CD4-positive, alpha-beta T cell (primary cell): ENCODE data around the gene GLIS1. TPM values are rescaled to one million over a fixed set of nuclear protein-coding genes. Genes with fewer than 3 reads are reported as not detected.

Experiments used
- ATAC-seq: fragments of 200-7000 bp; cut with Tn5 transposase; one replicate; pipeline ENCODE4 v1.10.0; 2022; ENCODE audit warnings: mild to moderate bottlenecking; ENCODE audit not compliant: poor library complexity
- CTCF ChIA-PET: fragments of 350-600 bp; sonication (Branson Sonifier 250); formaldehyde crosslinking; loops from one replicate; lab custom pipeline; 2021; ENCODE audit warnings: antibody characterized with exemption, inconsistent platforms; lab: Charles Lee
- POLR2A ChIA-PET: fragments of 350-600 bp; sonication (Branson Sonifier 250); formaldehyde crosslinking; loops from one replicate; lab custom pipeline; 2021; ENCODE audit warnings: antibody characterized with exemption, inconsistent platforms; lab: Charles Lee
- DNase-seq, 14 experiments: peaks; one replicate each; pipeline ENCODE4 v3.0.0-alpha.2; 2013 to 2020; ENCODE audit warnings: mixed read lengths in 2 of 14
- H3K27ac ChIP-seq, 2 donors: one replicate each; pipeline versions ENCODE4 v1.5.1 to v1.7.0; 2013; ENCODE audit warnings: low read length in 2 of 2, low read depth in 1 of 2, mild to moderate bottlenecking in 1 of 2
- H3K27me3 ChIP-seq, 2 experiments: 1 replicate in 1 of 2; 2 replicates in 1 of 2; pipeline versions ENCODE4 v1.6.1 to v1.7.0; 2013; ENCODE audit warnings: low read length in 2 of 2, control low read depth in 1 of 2, mild to moderate bottlenecking in 1 of 2, moderate library complexity in 1 of 2; ENCODE audit not compliant: insufficient read depth in 2 of 2, control insufficient read depth in 1 of 2
- H3K36me3 ChIP-seq: one replicate; pipeline ENCODE4 v1.6.1; 2013; ENCODE audit warnings: low read length, control low read depth; ENCODE audit not compliant: insufficient read depth
- H3K4me1 ChIP-seq: one replicate; pipeline ENCODE4 v1.6.1; 2013; ENCODE audit warnings: low read length, control low read depth; ENCODE audit not compliant: insufficient read depth
- H3K4me3 ChIP-seq: one replicate; pipeline ENCODE4 v1.5.1; 2013; ENCODE audit warnings: mild to moderate bottlenecking, low read length, moderate library complexity
- H3K9me3 ChIP-seq, 2 experiments: 1 replicate in 1 of 2; 2 replicates in 1 of 2; pipeline versions ENCODE4 v1.6.1 to v1.7.0; 2013; ENCODE audit warnings: low read length in 2 of 2, mild to moderate bottlenecking in 2 of 2, control low read depth in 1 of 2, moderate library complexity in 1 of 2; ENCODE audit not compliant: control insufficient read depth in 1 of 2, insufficient read depth in 1 of 2
- H3K27ac Mint-ChIP-seq: one replicate; pipeline ENCODE4 v1.8.0; 2020; ENCODE audit warnings: mixed read lengths
- H3K27me3 Mint-ChIP-seq: one replicate; pipeline ENCODE4 v1.8.0; 2021; ENCODE audit warnings: mixed read lengths
- H3K36me3 Mint-ChIP-seq: one replicate; pipeline ENCODE4 v1.8.0; 2021; ENCODE audit warnings: low read depth, mixed read lengths
- H3K4me1 Mint-ChIP-seq: one replicate; pipeline ENCODE4 v1.8.0; 2021; ENCODE audit warnings: low read depth, mixed read lengths
- H3K4me3 Mint-ChIP-seq: one replicate; pipeline ENCODE4 v1.8.0; 2020; ENCODE audit warnings: mild to moderate bottlenecking, mixed read lengths
- H3K9me3 Mint-ChIP-seq: one replicate; pipeline ENCODE4 v1.8.0; 2020; ENCODE audit warnings: mixed read lengths
- CTCF ChIP-seq: fragments of 200-600 bp; IDR thresholded peaks from one replicate; pipeline ENCODE4 v1.8.0; 2022; ENCODE audit warnings: antibody characterized with exemption, mild to moderate bottlenecking
- intact Hi-C, 2 experiments: fragments of 100-400 bp; cut with DNase I in 1 of 2; cut with micrococcal nuclease in 1 of 2; formaldehyde crosslinking; loops; one replicate each; pipeline versions ENCODE4 v1.15.1 to v1.9.0; 2023 to 2025; cut with DNase I, micrococcal nuclease
- total RNA-seq, 174 experiments: library from RNA in 2 of 174; stranded (reverse) in 2 of 174; gene quantifications; one replicate each; pipeline ENCODE4 v1.2.3 and lab custom pipeline; 2021 to 2026

The GLIS1 gene
- total RNA-seq, 2 experiments from 2014 or later = not detected

GRCh38 chr1:53704304-53704703 lies 34.7 kb downstream of the GLIS1 start:
- POLR2A ChIA-PET = no interaction called here
- DNase-seq (no peak), ATAC-seq (no peak)
- Histone ChIP-seq H3K4me3 (no peak overlapping the region), H3K27ac (no peak overlapping the region), H3K9me3 (no peaks in the 10 kb centered on the region), H3K36me3 (no peaks in the 10 kb centered on the region), H3K4me1 (no peaks in the 10 kb centered on the region), H3K27me3 (peaks cover 0 to 2% of the 10 kb centered on the region in 2 experiments)
- no peaks in the 10 kb centered on the region for H3K9me3 Mint-ChIP-seq
- intact Hi-C loops = no loop called here
- H3K4me3 Mint-ChIP-seq = no peak overlapping the region
- no peaks in the 10 kb centered on the region for H3K4me1 Mint-ChIP-seq
- H3K36me3 Mint-ChIP-seq = no peaks in the 10 kb centered on the region
- no peak for TF ChIP-seq CTCF
- CTCF ChIA-PET = no interaction called here
- peaks cover 6% of the 10 kb centered on the region for H3K27me3 Mint-ChIP-seq
- no peak overlapping the region for H3K27ac Mint-ChIP-seq

- H3K27ac Mint-ChIP-seq = no peak overlapping the region
- Histone ChIP-seq H3K36me3 (no peaks in the 10 kb centered on the region), H3K27me3 (peaks cover 2 to 3% of the 10 kb centered on the region in 2 experiments), H3K9me3 (no peaks in the 10 kb centered on the region), H3K4me3 (no peak overlapping the region), H3K27ac (no peak overlapping the region), H3K4me1 (no peaks in the 10 kb centered on the region)
- ATAC-seq (no peak), DNase-seq (no peak)
- H3K36me3 Mint-ChIP-seq = no peaks in the 10 kb centered on the region
- ChIA-PET POLR2A (no interaction called here), CTCF (no interaction called here)
- no peaks in the 10 kb centered on the region for H3K4me1 Mint-ChIP-seq
- intact Hi-C loops = no loop called here
- H3K27me3 Mint-ChIP-seq = peaks cover 6% of the 10 kb centered on the region
- H3K4me3 Mint-ChIP-seq = no peak overlapping the region
- no peak for TF ChIP-seq CTCF
- H3K9me3 Mint-ChIP-seq = no peaks in the 10 kb centered on the region
Measured at GRCh38 chr1:53703174-53703573, 35.8 kb downstream of the GLIS1 start.

GRCh38 chr1:53702341-53702740 lies 36.6 kb downstream of the GLIS1 start:
- ChIA-PET POLR2A (no interaction called here), CTCF (no interaction called here)
- no peak overlapping the region for H3K27ac Mint-ChIP-seq
- no peaks in the 10 kb centered on the region for H3K4me1 ChIP-seq
- no peaks in the 10 kb centered on the region for H3K36me3 Mint-ChIP-seq
- H3K27me3 Mint-ChIP-seq = peaks cover 6% of the 10 kb centered on the region
- H3K4me3 Mint-ChIP-seq = no peak overlapping the region
- intact Hi-C loops = no loop called here
- H3K4me3 ChIP-seq = no peak overlapping the region
- H3K27me3 ChIP-seq = peaks cover 2 to 3% of the 10 kb centered on the region in 2 experiments
- no peaks in the 10 kb centered on the region for H3K9me3 Mint-ChIP-seq
- no peaks in the 10 kb centered on the region for H3K9me3 ChIP-seq
- TF ChIP-seq CTCF = no peak
- H3K36me3 ChIP-seq = no peaks in the 10 kb centered on the region
- DNase-seq = no peak
- no peak for ATAC-seq
- H3K27ac ChIP-seq = no peak overlapping the region
- H3K4me1 Mint-ChIP-seq = no peaks in the 10 kb centered on the region
